ENCODE data around the gene RNF186. TPM values are rescaled to one million over a fixed set of nuclear protein-coding genes. Genes with fewer than 3 reads are reported as not detected.

Gene RNF186
- total RNA-seq, 1 donor from 2014 or later, result not detected

- TF ChIP-seq CTCF (IDR thresholded peaks at IDR 0.05; ENCODE audit: unreplicated experiment), result no peak
- Mint-ChIP-seq H3K4me3 (ENCODE audit: low read depth) (no peak overlapping the region), H3K36me3 (ENCODE audit: insufficient read depth) (no peaks in the 10 kb centered on the region), H3K9me3 (ENCODE audit: low read depth) (peaks cover 6% of the 10 kb centered on the region), H3K4me1 (ENCODE audit: low read depth) (peaks cover 14% of the 10 kb centered on the region), H3K27ac (no peak overlapping the region), H3K27me3 (peaks cover 4% of the 10 kb centered on the region)
- no peak for DNase-seq (ENCODE audit: low spot score, unreplicated experiment)
These were observed 2.0 kb downstream of the RNF186 start for GRCh38 chr1:19812875-19813642.

- no peak for DNase-seq (ENCODE audit: low spot score, unreplicated experiment)
- TF ChIP-seq CTCF (IDR thresholded peaks at IDR 0.05; ENCODE audit: unreplicated experiment), result peak; percentile 48
- no peak overlapping the region for H3K4me3 Mint-ChIP-seq (ENCODE audit: low read depth)
- H3K36me3 Mint-ChIP-seq (ENCODE audit: insufficient read depth), result no peaks in the 10 kb centered on the region
- peaks cover 6% of the 10 kb centered on the region for H3K9me3 Mint-ChIP-seq (ENCODE audit: low read depth)
- H3K4me1 Mint-ChIP-seq (ENCODE audit: low read depth), result peaks cover 8% of the 10 kb centered on the region
- H3K27ac Mint-ChIP-seq, result no peak overlapping the region
- H3K27me3 Mint-ChIP-seq, result no peaks in the 10 kb centered on the region
These were observed 3.8 kb downstream of the RNF186 start for GRCh38 chr1:19811206-19811851.

- H3K4me3 Mint-ChIP-seq (ENCODE audit: low read depth), result no peak overlapping the region
- H3K4me1 Mint-ChIP-seq (ENCODE audit: low read depth), result peaks cover 2% of the 10 kb centered on the region
- H3K27ac Mint-ChIP-seq, result no peak overlapping the region
- TF ChIP-seq CTCF (IDR thresholded peaks at IDR 0.05; ENCODE audit: unreplicated experiment), result no peak
- H3K9me3 Mint-ChIP-seq (ENCODE audit: low read depth), result peaks cover 6% of the 10 kb centered on the region
- H3K36me3 Mint-ChIP-seq (ENCODE audit: insufficient read depth), result no peaks in the 10 kb centered on the region
- no peak for DNase-seq (ENCODE audit: low spot score, unreplicated experiment)
- no peaks in the 10 kb centered on the region for H3K27me3 Mint-ChIP-seq
These were observed 5.9 kb downstream of the RNF186 start for GRCh38 chr1:19809044-19809750.

GRCh38 chr1:19808351-19808750 lies 6.7 kb downstream of the RNF186 start:
- TF ChIP-seq CTCF (IDR thresholded peaks at IDR 0.05; ENCODE audit: unreplicated experiment), result no peak
- DNase-seq (ENCODE audit: low spot score, unreplicated experiment), result no peak
- Mint-ChIP-seq H3K36me3 (ENCODE audit: insufficient read depth) (no peaks in the 10 kb centered on the region), H3K9me3 (ENCODE audit: low read depth) (peaks cover 6% of the 10 kb centered on the region), H3K27me3 (no peaks in the 10 kb centered on the region), H3K4me1 (ENCODE audit: low read depth) (no peaks in the 10 kb centered on the region), H3K27ac (no peak overlapping the region), H3K4me3 (ENCODE audit: low read depth) (no peak overlapping the region)

- no peak for TF ChIP-seq CTCF (IDR thresholded peaks at IDR 0.05; ENCODE audit: unreplicated experiment)
- Mint-ChIP-seq H3K27me3 (peaks cover 15% of the 10 kb centered on the region), H3K9me3 (ENCODE audit: low read depth) (peaks cover 6% of the 10 kb centered on the region), H3K4me1 (ENCODE audit: low read depth) (peaks cover 2% of the 10 kb centered on the region), H3K36me3 (ENCODE audit: insufficient read depth) (no peaks in the 10 kb centered on the region), H3K27ac (no peak overlapping the region), H3K4me3 (ENCODE audit: low read depth) (no peak overlapping the region)
- DNase-seq (ENCODE audit: low spot score, unreplicated experiment), result no peak
These were observed 10.2 kb downstream of the RNF186 start for GRCh38 chr1:19804831-19805251.

Data from progenitor cell of endocrine pancreas (in vitro differentiated cells).